HCT116 (cell line): ENCODE data around the gene GPSM3. TPM values are rescaled to one million over a fixed set of nuclear protein-coding genes. Genes with fewer than 3 reads are reported as not detected.

Source experiments
- ATAC-seq: fragments of 200-7000 bp; cut with Tn5 transposase; 2 replicates; pipeline ENCODE4 v1.9.1; 2020; ENCODE audit warnings: mild to moderate bottlenecking, moderate library complexity
- BruUV-seq: library from RNA; stranded (reverse); fragments of 400-500 nt; replicated peaks from 2 replicates; lab custom pipeline; 2021; lab: Mats Ljungman, UMichigan
- CTCF ChIA-PET: fragments of 300-600 bp; sonication (Branson Sonifier 250); formaldehyde crosslinking; loops from one replicate; lab custom pipeline; 2021; ENCODE audit warnings: antibody characterized with exemption; lab: Charles Lee
- POLR2A ChIA-PET: fragments of 300-600, 350-600 bp; sonication (Branson Sonifier 250); formaldehyde crosslinking; loops from one replicate; lab custom pipeline; 2021; ENCODE audit warnings: antibody characterized with exemption; lab: Charles Lee
- RAD21 ChIA-PET, 2 experiments: fragments of 300-600 bp; sonication (Branson Sonifier 250); formaldehyde crosslinking; loops; one replicate each; lab custom pipeline; 2023; ENCODE audit warnings: low total read pairs in 2 of 2; ENCODE audit not compliant: uncharacterized antibody in 2 of 2, unreplicated experiment in 2 of 2, low non-redundant PET in 1 of 2; lab: Charles Lee
- DNase-seq: peaks from one replicate; pipeline ENCODE4 v3.0.0-alpha.2; 2010; ENCODE audit warnings: low read depth, low spot score
- H2AFZ ChIP-seq: fragments of 200-600 bp; shearing (Covaris generic), sonication (generic); 2 replicates; pipeline ENCODE4 v1.6.1; 2017; ENCODE audit warnings: low read depth, mixed run types, mixed read lengths, antibody characterized with exemption, low read length; ENCODE audit not compliant: poor library complexity, severe bottlenecking
- H3K27ac ChIP-seq: 2 replicates; pipeline ENCODE4 v1.5.1; 2012; ENCODE audit warnings: low read depth, low read length
- H3K27me3 ChIP-seq: fragments of 200-600 bp; sonication (generic); 2 replicates; pipeline ENCODE4 v1.6.1; 2016; ENCODE audit warnings: mixed run types, low read length, mixed read lengths; ENCODE audit not compliant: insufficient read depth
- H3K36me3 ChIP-seq, 2 experiments: fragments of 200-500 bp in 1 of 2; fragments of 200-600 bp in 1 of 2; sonication (Bioruptor generic) in 1 of 2; sonication (generic) in 1 of 2; 2 replicates each; pipeline versions ENCODE4 v1.5.1 to v1.6.1; 2014 to 2016; ENCODE audit warnings: low read length in 2 of 2, inconsistent platforms in 1 of 2, mixed read lengths in 1 of 2, mixed run types in 1 of 2; ENCODE audit not compliant: insufficient read depth in 2 of 2, control insufficient read depth in 1 of 2
- H3K4me1 ChIP-seq, 2 experiments: fragments of 200-600 bp in 1 of 2; sonication (generic) in 1 of 2; 2 replicates each; pipeline versions ENCODE4 v1.5.1 to v1.6.1; 2012 to 2017; ENCODE audit warnings: low read length in 2 of 2, inconsistent platforms in 1 of 2, mild to moderate bottlenecking in 1 of 2, mixed read lengths in 1 of 2, mixed run types in 1 of 2, moderate library complexity in 1 of 2; ENCODE audit not compliant: insufficient read depth in 2 of 2, control insufficient read depth in 1 of 2
- H3K4me2 ChIP-seq: fragments of 200-600 bp; sonication (generic); 2 replicates; pipeline ENCODE4 v1.6.1; 2017; ENCODE audit warnings: mixed run types, low read length, mixed read lengths
- H3K4me3 ChIP-seq, 2 experiments: fragments of 200-600 bp in 1 of 2; sonication (generic) in 1 of 2; replicated peaks in 1 of 2; 2 replicates each; pipeline ENCODE4 v1.5.1; 2011 to 2016; ENCODE audit warnings: low read length in 2 of 2, control low read depth in 1 of 2, low read depth in 1 of 2, mild to moderate bottlenecking in 1 of 2, mixed read lengths in 1 of 2, mixed run types in 1 of 2
- H3K79me2 ChIP-seq: fragments of 200-600 bp; sonication (generic); 2 replicates; pipeline ENCODE4 v1.6.1; 2017; ENCODE audit warnings: mild to moderate bottlenecking, mixed run types, low read length, moderate library complexity, mixed read lengths; ENCODE audit not compliant: insufficient read depth
- H3K9ac ChIP-seq: fragments of 200-600 bp; sonication (generic); 2 replicates; pipeline ENCODE4 v1.6.1; 2016; ENCODE audit warnings: low read length, mixed read lengths
- H3K9me2 ChIP-seq: fragments of 200-600 bp; sonication (generic), shearing (Covaris generic); 2 replicates; pipeline ENCODE4 v1.6.1; 2017; ENCODE audit warnings: mixed run types, mild to moderate bottlenecking, moderate library complexity; ENCODE audit not compliant: insufficient read depth
- H3K9me3 ChIP-seq, 2 experiments: fragments of 200-500 bp in 1 of 2; fragments of 200-600 bp in 1 of 2; sonication (Bioruptor generic) in 1 of 2; sonication (generic) in 1 of 2; 2 replicates each; pipeline ENCODE4 v1.6.1; 2014 to 2017; ENCODE audit warnings: low read length in 2 of 2, mixed read lengths in 2 of 2, inconsistent platforms in 1 of 2, low read depth in 1 of 2, mild to moderate bottlenecking in 1 of 2, mixed run types in 1 of 2, moderate library complexity in 1 of 2; ENCODE audit not compliant: control insufficient read depth in 1 of 2, insufficient read depth in 1 of 2
- H4K20me1 ChIP-seq: fragments of 200-600 bp; sonication (generic), shearing (Covaris generic); 2 replicates; pipeline ENCODE4 v1.6.1; 2017; ENCODE audit warnings: mixed run types, mild to moderate bottlenecking, moderate library complexity; ENCODE audit not compliant: insufficient read depth
- CBX3 ChIP-seq: IDR thresholded peaks from 2 replicates; pipeline ENCODE4 v1.6.1; 2012; ENCODE audit warnings: low read depth
- CEBPB ChIP-seq: IDR thresholded peaks from 2 replicates; pipeline ENCODE4 v1.6.1; 2012; ENCODE audit warnings: low read depth
- CTCF ChIP-seq, 3 experiments: fragments of 200-600 bp in 1 of 3; sonication (generic) in 1 of 3; IDR thresholded peaks in 2 of 3; conservative IDR thresholded peaks in 1 of 3; 2 replicates each; pipeline ENCODE4 v1.5.1; 2012 to 2017; ENCODE audit warnings: low read depth in 2 of 3, low read length in 2 of 3, antibody characterized with exemption in 1 of 3, borderline replicate concordance in 1 of 3, control low read depth in 1 of 3, mild to moderate bottlenecking in 1 of 3, mixed read lengths in 1 of 3, mixed run types in 1 of 3, moderate library complexity in 1 of 3; ENCODE audit not compliant: insufficient read depth in 1 of 3
- EGR1 ChIP-seq: IDR thresholded peaks from 2 replicates; pipeline ENCODE4 v1.6.1; 2012; ENCODE audit warnings: low read depth
- EZH2 ChIP-seq: fragments of 200-600 bp; sonication (generic); IDR thresholded peaks from 2 replicates; pipeline ENCODE4 v1.6.1; 2017; ENCODE audit warnings: antibody characterized with exemption, mixed run types
- JUND ChIP-seq: IDR thresholded peaks from 2 replicates; pipeline ENCODE4 v1.6.1; 2012
- POLR2A ChIP-seq: IDR thresholded peaks from 2 replicates; pipeline ENCODE4 v1.7.0; 2011; ENCODE audit warnings: borderline replicate concordance; ENCODE audit not compliant: insufficient read depth, insufficient read length; ENCODE audit errors: extremely low read depth
- REST ChIP-seq: IDR thresholded peaks from 2 replicates; pipeline ENCODE4 v1.6.1; 2012; ENCODE audit warnings: low read depth
- SIN3A ChIP-seq: IDR thresholded peaks from 2 replicates; pipeline ENCODE4 v1.6.1; 2012; ENCODE audit warnings: low read depth
- SP1 ChIP-seq: IDR thresholded peaks from 2 replicates; pipeline ENCODE4 v1.6.1; 2012; ENCODE audit warnings: low read depth
- YY1 ChIP-seq: IDR thresholded peaks from 2 replicates; pipeline ENCODE4 v1.6.1; 2011; ENCODE audit warnings: low read length, low read depth, moderate library complexity, mild to moderate bottlenecking; ENCODE audit not compliant: insufficient replicate concordance; ENCODE audit errors: extremely low read depth
- ZBTB33 ChIP-seq: IDR thresholded peaks from 2 replicates; pipeline ENCODE4 v1.6.1; 2011; ENCODE audit warnings: mild to moderate bottlenecking, low read length, moderate library complexity; ENCODE audit not compliant: insufficient replicate concordance; ENCODE audit errors: extremely low read depth
- ZFX ChIP-seq: fragments of 450-650 bp; IDR thresholded peaks from 2 replicates; pipeline ENCODE4 v1.6.1; 2017
- ZNF274 ChIP-seq: fragments of 200-500 bp; sonication (Bioruptor generic); IDR thresholded peaks from 2 replicates; pipeline ENCODE4 v1.6.1; 2014; ENCODE audit warnings: mild to moderate bottlenecking, low read depth, low read length, inconsistent platforms
- intact Hi-C: fragments of 100-400 bp; cut with micrococcal nuclease; formaldehyde crosslinking; loops from 2 replicates; pipeline ENCODE4 v1.10.0; 2022
- total RNA-seq: library from RNA; stranded (reverse); gene quantifications from one replicate; pipeline ENCODE4 v1.2.1, GENCODE V29; 2021; ENCODE audit not compliant: unreplicated experiment

GPSM3 gene
- total RNA-seq, 1 experiment from 2014 or later: 1.2 TPM

GRCh38 chr6:32216285-32216684 lies 23.8 kb upstream of the GPSM3 start:
- H3K36me3 ChIP-seq: no peaks in the 10 kb centered on the region
- H3K27me3 ChIP-seq: no peaks in the 10 kb centered on the region
- no peak for TF ChIP-seq JUND
- no peak for TF ChIP-seq ZBTB33
- TF ChIP-seq EGR1: no peak
- no peak for TF ChIP-seq SP1
- no peak for TF ChIP-seq YY1
- TF ChIP-seq, all 23 proteins: peak for 0
- Histone ChIP-seq H3K9me2 (no peaks in the 10 kb centered on the region), H3K27ac (no peak overlapping the region), H3K4me1 (no peaks in the 10 kb centered on the region), H3K4me3 (no peak overlapping the region), H3K79me2 (no peaks in the 10 kb centered on the region), H3K9me3 (no peaks in the 10 kb centered on the region), H2AFZ (no peak overlapping the region), H3K4me2 (no peak overlapping the region), H3K9ac (no peak overlapping the region), H4K20me1 (no peaks in the 10 kb centered on the region)
- no TSS peak for BruUV-seq
- ChIA-PET CTCF (no interaction called here), RAD21 (no interaction called here), POLR2A (no interaction called here)
- intact Hi-C loops: no loop called here
- ATAC-seq: no peak
- no peak for DNase-seq

- no peak overlapping the region for H2AFZ ChIP-seq
- H4K20me1 ChIP-seq: no peaks in the 10 kb centered on the region
- intact Hi-C loops: no loop called here
- H3K9me2 ChIP-seq: no peaks in the 10 kb centered on the region
- ChIA-PET RAD21 (no interaction called here), POLR2A (no interaction called here), CTCF (no interaction called here)
- no peaks in the 10 kb centered on the region for H3K36me3 ChIP-seq
- BruUV-seq: no TSS peak
- H3K9me3 ChIP-seq: no peaks in the 10 kb centered on the region
- no peaks in the 10 kb centered on the region for H3K79me2 ChIP-seq
- no peaks in the 10 kb centered on the region for H3K27me3 ChIP-seq
- H3K4me2 ChIP-seq: no peak overlapping the region
- H3K4me3 ChIP-seq: no peak overlapping the region
- no peaks in the 10 kb centered on the region for H3K4me1 ChIP-seq
- H3K9ac ChIP-seq: no peak overlapping the region
- no peak for DNase-seq
- no peak for ATAC-seq
- no peak overlapping the region for H3K27ac ChIP-seq
- TF ChIP-seq REST (no peak), EGR1 (no peak), ZFX (no peak), EZH2 (no peak), CBX3 (no peak), CEBPB (no peak), POLR2A (no peak), ZNF274 (no peak), SIN3A (no peak), SP1 (no peak), CTCF (IDR thresholded peaks at IDR 0.05 in 2 of 3, conservative IDR thresholded peaks at IDR 0.05 in 1 of 3; ENCODE audit: borderline replicate concordance in 1 of 3, insufficient read depth in 1 of 3, low read depth in 2 of 3, low read length in 2 of 3) (no peak)
These were observed 23.2 kb upstream of the GPSM3 start for GRCh38 chr6:32215617-32216016.
